GM12872 (cell line): ENCODE results near the gene RGCC.

Source experiments
- CTCF ChIP-seq: IDR thresholded peaks from 3 replicates; pipeline ENCODE4 v1.5.1; 2011; ENCODE audit warnings: low read depth, mild to moderate bottlenecking, low read length, moderate library complexity; ENCODE audit not compliant: insufficient read depth

RGCC gene

GRCh38 chr13:41496420-41497234 is 39.3 kb downstream of the RGCC start:
- no peak for TF ChIP-seq CTCF

- no peak for TF ChIP-seq CTCF
These were observed 40.1 kb downstream of the RGCC start for GRCh38 chr13:41497436-41497835.

- no peak for TF ChIP-seq CTCF
These were observed 42.1 kb downstream of the RGCC start for GRCh38 chr13:41499452-41499851.

GRCh38 chr13:41500511-41500910 is 43.2 kb downstream of the RGCC start:
- no peak for TF ChIP-seq CTCF

GRCh38 chr13:41501281-41501680 is 43.9 kb downstream of the RGCC start:
- no peak for TF ChIP-seq CTCF

GRCh38 chr13:41502031-41502430 is 44.7 kb downstream of the RGCC start:
- no peak for TF ChIP-seq CTCF

GRCh38 chr13:41502673-41503072 is 45.3 kb downstream of the RGCC start:
- no peak for TF ChIP-seq CTCF
